HG03025 (cell line): ENCODE results near the gene EPB41L4B.

Source experiments
- ATAC-seq: cut with Tn5 transposase; IDR thresholded peaks from one replicate; pipeline ENCODE4 v1.9.1; 2021; ENCODE audit warnings: mild to moderate bottlenecking, moderate library complexity; ENCODE audit not compliant: unreplicated experiment, low FRiP score

EPB41L4B gene

DNA sequence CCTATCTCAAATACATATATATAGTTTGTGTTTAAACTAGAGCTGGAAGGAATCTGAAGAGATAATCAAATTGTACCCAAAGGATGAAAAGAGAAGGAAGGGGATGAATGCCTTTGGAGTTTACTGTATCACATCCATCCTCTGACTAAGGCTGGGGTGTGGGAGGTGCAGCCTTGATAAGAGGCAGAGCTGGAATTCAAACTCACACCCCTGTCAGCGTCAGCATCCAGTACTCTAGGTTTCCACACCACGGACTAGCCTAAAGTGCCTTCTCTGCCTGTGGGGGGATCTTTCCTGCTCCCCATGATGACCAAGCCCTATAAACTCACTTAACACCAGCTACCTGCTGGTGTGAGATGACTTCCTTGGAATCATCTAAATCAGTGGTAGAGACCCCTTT, 48.1 kb downstream of the EPB41L4B start:
- ATAC-seq, result no peak

- ATAC-seq, result no peak
Observed at GRCh38 chr9:109272045-109272444, 48.8 kb downstream of the EPB41L4B start.

DNA sequence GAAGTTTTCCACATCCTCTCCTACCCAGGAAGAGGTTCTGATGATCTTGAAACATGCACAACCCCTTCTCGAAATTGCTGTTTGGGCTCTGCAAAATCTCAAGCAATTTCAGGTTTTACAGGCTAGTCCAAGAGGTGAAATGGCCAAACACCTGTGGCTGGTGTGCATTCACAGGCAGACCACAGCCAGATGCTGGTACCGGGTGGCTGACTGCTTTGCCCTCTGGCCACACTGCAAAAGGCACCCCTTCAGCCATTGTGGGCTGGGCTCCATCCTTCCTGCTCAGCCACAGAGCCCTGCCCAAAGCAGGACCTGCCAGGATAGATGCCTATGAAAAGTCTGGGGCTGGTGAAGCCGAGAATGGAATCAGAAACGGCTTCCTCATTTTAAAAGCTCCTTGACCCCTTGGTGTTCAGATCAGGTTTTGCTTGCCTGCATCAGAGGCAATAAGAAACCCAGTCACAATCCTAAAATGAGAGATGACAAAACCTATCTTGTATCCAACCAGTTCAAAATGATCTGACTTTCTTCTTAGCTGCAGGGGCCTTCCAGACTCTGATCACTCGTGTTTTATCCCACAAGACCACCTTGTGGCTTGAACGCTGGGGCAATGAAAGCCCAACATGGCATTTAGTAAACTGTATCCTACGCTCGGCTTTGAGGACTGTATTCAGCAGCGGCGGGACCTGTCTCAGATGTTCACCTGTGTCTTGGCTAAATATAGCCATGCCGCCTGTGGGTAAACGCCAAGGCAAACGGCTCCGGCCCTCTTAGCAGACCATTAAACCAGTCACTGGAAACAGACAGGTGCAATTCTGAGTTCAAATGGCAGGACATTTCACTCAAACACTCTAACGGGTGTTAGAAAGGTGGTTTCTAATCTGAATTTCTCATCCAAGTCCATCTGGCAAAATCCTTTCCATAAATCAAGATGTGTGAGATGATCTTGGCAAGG, 49.6 kb downstream of the EPB41L4B start:
- ATAC-seq, result no peak

DNA sequence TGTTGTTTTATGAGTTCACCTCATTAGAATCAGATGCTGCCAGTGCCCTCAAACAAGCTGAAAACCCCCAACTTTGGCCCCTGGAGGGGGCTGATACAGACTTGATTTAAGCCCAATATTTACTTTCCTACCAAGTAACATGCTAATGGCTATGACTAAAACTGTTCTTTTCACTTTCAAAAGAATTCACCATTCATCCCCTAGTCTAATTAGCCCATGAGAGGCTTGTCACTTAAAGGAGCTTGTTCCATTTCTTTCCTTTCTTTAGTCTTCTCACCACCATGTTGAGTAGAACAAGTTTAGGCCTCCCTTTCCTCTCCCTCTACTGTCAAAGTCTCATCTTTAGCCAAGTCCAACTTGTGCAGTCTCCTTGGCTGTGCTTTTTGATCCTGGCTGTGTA, 50.4 kb downstream of the EPB41L4B start:
- ATAC-seq, result no peak

- no peak for ATAC-seq
Observed at GRCh38 chr9:109269839-109270238, 51.0 kb downstream of the EPB41L4B start.

GRCh38 chr9:109269081-109269480, 51.8 kb downstream of the EPB41L4B start:
- no peak for ATAC-seq

DNA sequence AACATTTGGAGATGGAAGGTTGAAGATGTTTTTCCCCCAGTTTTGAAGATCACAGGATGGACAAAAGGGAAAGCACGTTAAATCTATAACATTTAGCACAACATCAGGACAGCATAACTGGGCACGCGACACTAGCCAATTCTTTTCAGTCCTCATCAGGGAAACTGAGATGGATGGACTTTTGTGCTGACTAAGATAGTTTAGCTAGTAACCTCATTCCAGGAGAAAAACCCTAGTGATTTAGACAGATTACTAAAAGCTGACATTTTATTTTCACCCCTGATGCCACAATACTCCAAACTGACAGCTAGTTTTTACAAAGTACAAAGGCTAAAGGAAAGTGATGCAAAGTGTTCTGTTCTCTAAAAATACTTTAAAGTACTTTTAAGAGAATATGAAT, 53.3 kb downstream of the EPB41L4B start:
- ATAC-seq, result no peak

- ATAC-seq, result no peak
Observed at GRCh38 chr9:109264877-109265587, 55.8 kb downstream of the EPB41L4B start.

GRCh38 chr9:109263358-109263757, 57.5 kb downstream of the EPB41L4B start:
- ATAC-seq, result no peak

- ATAC-seq, result no peak
Observed at GRCh38 chr9:109258481-109259302, 62.2 kb downstream of the EPB41L4B start.

DNA sequence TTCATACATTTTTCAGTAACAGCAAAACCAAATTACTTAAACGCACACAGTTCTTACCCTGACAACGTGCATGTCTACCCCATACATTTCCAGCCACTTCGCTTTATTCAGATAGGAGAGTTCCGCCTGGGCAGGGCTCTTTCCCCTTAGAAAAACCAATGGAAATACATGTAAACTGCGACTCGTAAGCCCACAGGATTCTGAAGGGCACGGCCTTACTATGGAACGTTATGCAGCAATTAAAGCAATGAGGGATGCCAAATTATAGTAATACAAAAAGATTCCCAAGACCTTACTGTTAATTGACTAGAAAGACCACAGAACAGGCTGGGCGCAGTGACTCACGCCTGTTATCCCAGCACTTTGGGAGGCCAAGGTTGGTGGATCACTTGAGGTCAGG, 64.5 kb downstream of the EPB41L4B start:
- ATAC-seq, result no peak

- ATAC-seq, result no peak
Observed at GRCh38 chr9:109255394-109255793, 65.5 kb downstream of the EPB41L4B start.

DNA sequence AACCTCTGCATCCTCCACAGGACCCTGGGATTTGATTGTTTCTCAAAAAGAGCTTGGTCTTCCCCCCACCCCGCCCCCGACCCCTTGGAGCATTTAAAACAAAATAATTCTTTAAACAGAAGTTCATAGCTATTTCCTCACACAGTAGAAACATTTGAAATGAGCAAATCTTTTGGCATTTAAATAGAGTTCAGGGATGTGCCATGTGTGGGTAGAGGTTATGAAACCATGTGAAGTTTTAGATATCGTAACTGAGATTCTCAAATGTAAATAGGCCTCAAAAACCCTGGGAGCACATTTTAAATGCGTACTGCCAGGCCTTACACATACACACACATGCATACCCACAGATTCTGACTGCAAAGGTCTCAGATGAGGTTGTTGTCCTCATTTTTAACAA, 66.5 kb downstream of the EPB41L4B start:
- ATAC-seq, result no peak

- no peak for ATAC-seq
Observed at GRCh38 chr9:109253637-109254284, 67.1 kb downstream of the EPB41L4B start.

GRCh38 chr9:109253241-109253636, 67.6 kb downstream of the EPB41L4B start:
- no peak for ATAC-seq

GRCh38 chr9:109252291-109252690, 68.6 kb downstream of the EPB41L4B start:
- ATAC-seq, result no peak

GRCh38 chr9:109251776-109252106, 69.1 kb downstream of the EPB41L4B start:
- ATAC-seq, result no peak

DNA sequence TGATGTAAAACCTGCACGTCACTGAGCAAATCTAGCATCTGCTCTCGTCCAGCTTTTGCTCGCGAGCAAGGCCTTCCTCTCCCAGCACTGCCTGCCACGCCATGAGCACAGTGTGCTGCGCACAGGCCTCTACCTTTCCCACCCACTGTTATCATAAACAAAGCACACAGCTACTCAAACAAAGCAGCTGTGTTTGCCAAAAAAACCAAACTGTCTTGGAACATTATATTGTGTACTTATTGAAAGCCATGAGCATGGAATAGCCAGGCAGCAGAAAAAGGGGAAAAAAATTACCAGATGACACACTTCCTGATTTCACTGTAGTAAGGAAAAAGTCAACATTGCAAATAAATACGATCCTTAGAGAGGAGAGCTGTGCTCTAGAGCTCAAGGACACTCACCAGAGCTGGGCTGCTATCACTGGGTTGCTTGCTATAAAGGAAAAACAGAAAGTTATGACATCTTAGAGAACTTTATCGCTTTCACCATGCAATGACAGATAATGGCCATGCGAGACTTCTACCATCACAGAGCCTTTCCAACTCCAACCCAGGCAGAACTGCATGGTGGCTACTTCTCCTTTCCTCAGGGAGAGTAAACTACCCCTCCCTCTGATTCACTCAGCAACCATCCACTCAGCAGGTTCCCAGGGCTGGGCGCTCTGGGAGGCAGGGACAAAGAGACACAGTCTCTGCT, 69.6 kb downstream of the EPB41L4B start:
- ATAC-seq, result no peak

DNA sequence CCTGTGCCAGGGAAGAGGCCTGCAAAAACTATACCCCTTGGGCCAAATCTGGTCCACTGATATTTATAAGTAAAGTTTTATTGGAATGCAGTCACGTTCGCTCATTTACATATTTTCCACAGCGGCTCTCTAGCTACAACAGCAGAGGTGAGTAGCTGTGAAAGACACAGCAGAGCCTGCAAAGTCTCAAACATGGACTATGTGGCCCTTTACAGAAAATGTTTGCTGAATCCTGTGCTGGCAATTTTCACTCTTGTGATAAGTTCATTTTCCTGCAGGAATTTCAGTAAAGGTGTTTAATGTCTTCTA, 70.1 kb downstream of the EPB41L4B start:
- ATAC-seq, result no peak

- no peak for ATAC-seq
Observed at GRCh38 chr9:109250311-109250741, 70.5 kb downstream of the EPB41L4B start.
